ENCODE results near the gene CD79B. TPM values are rescaled to one million over a fixed set of nuclear protein-coding genes. Genes with fewer than 3 reads are reported as not detected.
"Not testable (repeated sequence)": the region's sequence is repeated elsewhere in the genome, so short reads cannot be mapped to it uniquely, and the experiment has no call there.

Gene CD79B
- total RNA-seq, 2 donors from 2014 or later: 0.35 to 0.44 TPM

- WGBS, 2 experiments (ENCODE audit: insufficient coverage in 1 of 2, insufficient read length in 1 of 2): 84 to 100% methylated on average over 3 to 5 of the region's 5 CpGs
- DNase-seq: no peak
Measured at GRCh38 chr17:63925615-63926014, 6.5 kb downstream of the CD79B start.

GRCh38 chr17:63922402-63922801, 9.7 kb downstream of the CD79B start:
- not testable (repeated sequence) for H3K4me1 ChIP-seq (ENCODE audit: control insufficient read depth, insufficient read depth, low read length); H3K27me3 ChIP-seq (ENCODE audit: control insufficient read depth, insufficient read depth, low read length, poor library complexity, severe bottlenecking); H3K4me1 Mint-ChIP-seq; H3K9me3 ChIP-seq (ENCODE audit: control insufficient read depth, low read length); H3K27ac ChIP-seq (ENCODE audit: low read depth, low read length); DNase-seq; H3K36me3 Mint-ChIP-seq (ENCODE audit: low read depth); H3K9ac ChIP-seq (ENCODE audit: extremely low read depth, low read length, poor library complexity, severe bottlenecking); H3K36me3 ChIP-seq (ENCODE audit: control insufficient read depth, insufficient read depth, low read length); H3K4me3 ChIP-seq (ENCODE audit: low read length); H3K27me3 Mint-ChIP-seq (ENCODE audit: insufficient read depth); H3K9me3 Mint-ChIP-seq; H3K27ac Mint-ChIP-seq; H3K4me3 Mint-ChIP-seq
- WGBS, 2 experiments (ENCODE audit: insufficient coverage in 1 of 2, insufficient read length in 1 of 2): 91 to 93% methylated on average over 5 to 8 of the region's 9 CpGs

More at GRCh38 chr17:63925615-63926014, 6.5 kb downstream of the CD79B start:
- Histone ChIP-seq H3K27me3 (ENCODE audit: control insufficient read depth, insufficient read depth, low read length, poor library complexity, severe bottlenecking) (no peaks in the 10 kb centered on the region), H3K4me3 (ENCODE audit: low read length) (no peak overlapping the region), H3K9me3 (ENCODE audit: control insufficient read depth, low read length) (no peaks in the 10 kb centered on the region), H3K27ac (ENCODE audit: low read depth, low read length) (no peak overlapping the region), H3K9ac (ENCODE audit: extremely low read depth, low read length, poor library complexity, severe bottlenecking) (no peak overlapping the region), H3K36me3 (ENCODE audit: control insufficient read depth, insufficient read depth, low read length) (no peaks in the 10 kb centered on the region), H3K4me1 (ENCODE audit: control insufficient read depth, insufficient read depth, low read length) (no peaks in the 10 kb centered on the region)
- TF ChIP-seq, protein P1, sequence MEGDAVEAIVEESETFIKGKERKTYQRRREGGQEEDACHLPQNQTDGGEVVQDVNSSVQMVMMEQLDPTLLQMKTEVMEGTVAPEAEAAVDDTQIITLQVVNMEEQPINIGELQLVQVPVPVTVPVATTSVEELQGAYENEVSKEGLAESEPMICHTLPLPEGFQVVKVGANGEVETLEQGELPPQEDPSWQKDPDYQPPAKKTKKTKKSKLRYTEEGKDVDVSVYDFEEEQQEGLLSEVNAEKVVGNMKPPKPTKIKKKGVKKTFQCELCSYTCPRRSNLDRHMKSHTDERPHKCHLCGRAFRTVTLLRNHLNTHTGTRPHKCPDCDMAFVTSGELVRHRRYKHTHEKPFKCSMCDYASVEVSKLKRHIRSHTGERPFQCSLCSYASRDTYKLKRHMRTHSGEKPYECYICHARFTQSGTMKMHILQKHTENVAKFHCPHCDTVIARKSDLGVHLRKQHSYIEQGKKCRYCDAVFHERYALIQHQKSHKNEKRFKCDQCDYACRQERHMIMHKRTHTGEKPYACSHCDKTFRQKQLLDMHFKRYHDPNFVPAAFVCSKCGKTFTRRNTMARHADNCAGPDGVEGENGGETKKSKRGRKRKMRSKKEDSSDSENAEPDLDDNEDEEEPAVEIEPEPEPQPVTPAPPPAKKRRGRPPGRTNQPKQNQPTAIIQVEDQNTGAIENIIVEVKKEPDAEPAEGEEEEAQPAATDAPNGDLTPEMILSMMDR (conservative IDR thresholded peaks at IDR 0.05): no peak
- H3K27me3 Mint-ChIP-seq (ENCODE audit: insufficient read depth): no peaks in the 10 kb centered on the region
- H3K9me3 Mint-ChIP-seq: no peaks in the 10 kb centered on the region
- H3K4me3 Mint-ChIP-seq: no peak overlapping the region
- H3K36me3 Mint-ChIP-seq (ENCODE audit: low read depth): no peaks in the 10 kb centered on the region
- H3K27ac Mint-ChIP-seq: no peak overlapping the region
- no peaks in the 10 kb centered on the region for H3K4me1 Mint-ChIP-seq

- 85% methylated on average over 3 to 5 of the region's 5 CpGs for WGBS, 2 experiments (ENCODE audit: insufficient coverage in 1 of 2, insufficient read length in 1 of 2)
- not testable (repeated sequence) for H3K9ac ChIP-seq (ENCODE audit: extremely low read depth, low read length, poor library complexity, severe bottlenecking); H3K36me3 Mint-ChIP-seq (ENCODE audit: low read depth); H3K36me3 ChIP-seq (ENCODE audit: control insufficient read depth, insufficient read depth, low read length); H3K4me1 ChIP-seq (ENCODE audit: control insufficient read depth, insufficient read depth, low read length); H3K27ac Mint-ChIP-seq; DNase-seq; H3K4me3 Mint-ChIP-seq; H3K4me1 Mint-ChIP-seq; H3K27ac ChIP-seq (ENCODE audit: low read depth, low read length); H3K4me3 ChIP-seq (ENCODE audit: low read length); H3K9me3 ChIP-seq (ENCODE audit: control insufficient read depth, low read length); H3K27me3 Mint-ChIP-seq (ENCODE audit: insufficient read depth); H3K27me3 ChIP-seq (ENCODE audit: control insufficient read depth, insufficient read depth, low read length, poor library complexity, severe bottlenecking); H3K9me3 Mint-ChIP-seq
Measured at GRCh38 chr17:63920779-63921178, 11.4 kb downstream of the CD79B start.

- not testable (repeated sequence) for H3K4me1 ChIP-seq (ENCODE audit: control insufficient read depth, insufficient read depth, low read length); H3K9me3 ChIP-seq (ENCODE audit: control insufficient read depth, low read length); H3K4me3 Mint-ChIP-seq; H3K9me3 Mint-ChIP-seq; H3K9ac ChIP-seq (ENCODE audit: extremely low read depth, low read length, poor library complexity, severe bottlenecking); H3K27ac ChIP-seq (ENCODE audit: low read depth, low read length); H3K27me3 ChIP-seq (ENCODE audit: control insufficient read depth, insufficient read depth, low read length, poor library complexity, severe bottlenecking); H3K36me3 Mint-ChIP-seq (ENCODE audit: low read depth); H3K27ac Mint-ChIP-seq; DNase-seq; H3K4me3 ChIP-seq (ENCODE audit: low read length); H3K4me1 Mint-ChIP-seq; H3K36me3 ChIP-seq (ENCODE audit: control insufficient read depth, insufficient read depth, low read length)
- H3K27me3 Mint-ChIP-seq (ENCODE audit: insufficient read depth): peaks cover 13% of the 10 kb centered on the region
- WGBS, 2 experiments (ENCODE audit: insufficient coverage in 1 of 2, insufficient read length in 1 of 2): 83 to 90% methylated on average over 1 to 6 of the region's 6 CpGs
Measured at GRCh38 chr17:63920050-63920449, 12.1 kb downstream of the CD79B start.
